ENCODE results near the gene MRAP.

- TF ChIP-seq POLR2AphosphoS5 (IDR thresholded peaks at IDR 0.05) (no peak), POLR2A (IDR thresholded peaks at IDR 0.05) (no peak), EP300 (IDR thresholded peaks at IDR 0.05) (no peak)
- TF ChIP-seq, protein P1, sequence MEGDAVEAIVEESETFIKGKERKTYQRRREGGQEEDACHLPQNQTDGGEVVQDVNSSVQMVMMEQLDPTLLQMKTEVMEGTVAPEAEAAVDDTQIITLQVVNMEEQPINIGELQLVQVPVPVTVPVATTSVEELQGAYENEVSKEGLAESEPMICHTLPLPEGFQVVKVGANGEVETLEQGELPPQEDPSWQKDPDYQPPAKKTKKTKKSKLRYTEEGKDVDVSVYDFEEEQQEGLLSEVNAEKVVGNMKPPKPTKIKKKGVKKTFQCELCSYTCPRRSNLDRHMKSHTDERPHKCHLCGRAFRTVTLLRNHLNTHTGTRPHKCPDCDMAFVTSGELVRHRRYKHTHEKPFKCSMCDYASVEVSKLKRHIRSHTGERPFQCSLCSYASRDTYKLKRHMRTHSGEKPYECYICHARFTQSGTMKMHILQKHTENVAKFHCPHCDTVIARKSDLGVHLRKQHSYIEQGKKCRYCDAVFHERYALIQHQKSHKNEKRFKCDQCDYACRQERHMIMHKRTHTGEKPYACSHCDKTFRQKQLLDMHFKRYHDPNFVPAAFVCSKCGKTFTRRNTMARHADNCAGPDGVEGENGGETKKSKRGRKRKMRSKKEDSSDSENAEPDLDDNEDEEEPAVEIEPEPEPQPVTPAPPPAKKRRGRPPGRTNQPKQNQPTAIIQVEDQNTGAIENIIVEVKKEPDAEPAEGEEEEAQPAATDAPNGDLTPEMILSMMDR (IDR thresholded peaks at IDR 0.05): no peak
Observed at GRCh38 chr21:32252136-32252535, 46.5 kb upstream of the MRAP start.

Data from gastroesophageal sphincter (tissue), 3 donors.